GM12891 (cell line): ENCODE measurements around the gene ASIC2.

Experiments used
- POLR2A ChIP-seq: IDR thresholded peaks from 2 replicates; pipeline ENCODE4 v1.6.1; 2011; ENCODE audit warnings: low read depth, low read length, control low read depth
- POLR2AphosphoS5 ChIP-seq: IDR thresholded peaks from 2 replicates; pipeline ENCODE4 v1.6.1; 2011; ENCODE audit warnings: low read depth, low read length, control low read depth
- TAF1 ChIP-seq: IDR thresholded peaks from 2 replicates; pipeline ENCODE4 v1.6.1; 2011; ENCODE audit warnings: low read depth, low read length, control low read depth

DNA sequence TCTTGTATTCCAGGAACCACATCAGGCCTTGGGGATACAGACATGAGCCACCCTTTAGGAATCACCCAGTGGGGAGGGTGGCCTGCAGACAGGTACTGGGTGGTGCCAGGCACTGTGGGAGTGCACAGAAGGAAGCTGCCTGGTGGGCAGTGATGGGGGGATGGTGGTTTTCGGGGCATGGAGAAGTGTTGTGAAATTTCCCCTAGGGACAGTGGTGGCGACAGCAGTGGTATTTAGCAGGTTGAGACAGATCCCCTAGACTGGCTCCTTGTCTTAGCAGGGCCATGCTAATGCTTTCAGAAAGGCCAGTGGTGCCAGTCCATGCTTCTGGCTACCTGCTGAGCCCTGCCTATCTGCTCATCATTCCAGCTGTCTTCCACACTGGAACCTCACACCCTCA lies 171.8 kb downstream of the ASIC2 start:
- TF ChIP-seq TAF1 = no peak
- no peak for TF ChIP-seq POLR2A
- TF ChIP-seq POLR2AphosphoS5 = no peak
